D721Med (cell line): Measurements from ENCODE around the gene CAPN8.
A peak's percentile ranks its signal among the peaks of the same experiment; 100 is the strongest.

Experiments
- DNase-seq: peaks from one replicate; pipeline ENCODE4 v3.0.0; 2011; ENCODE audit warnings: low spot score; ENCODE audit not compliant: insufficient read length
- FAIRE-seq: peaks from 2 replicates; lab custom pipeline; 2011; peaks lifted over from hg19 to GRCh38; lab: Jason Lieb, UNC
- TF ChIP-seq, protein P1 (sequence below): IDR thresholded peaks from 2 replicates; pipeline ENCODE4 v1.5.1; 2012; ENCODE audit warnings: mild to moderate bottlenecking, control low read depth; ENCODE audit not compliant: insufficient read depth; ENCODE audit errors: missing control alignments

The CAPN8 gene

DNA sequence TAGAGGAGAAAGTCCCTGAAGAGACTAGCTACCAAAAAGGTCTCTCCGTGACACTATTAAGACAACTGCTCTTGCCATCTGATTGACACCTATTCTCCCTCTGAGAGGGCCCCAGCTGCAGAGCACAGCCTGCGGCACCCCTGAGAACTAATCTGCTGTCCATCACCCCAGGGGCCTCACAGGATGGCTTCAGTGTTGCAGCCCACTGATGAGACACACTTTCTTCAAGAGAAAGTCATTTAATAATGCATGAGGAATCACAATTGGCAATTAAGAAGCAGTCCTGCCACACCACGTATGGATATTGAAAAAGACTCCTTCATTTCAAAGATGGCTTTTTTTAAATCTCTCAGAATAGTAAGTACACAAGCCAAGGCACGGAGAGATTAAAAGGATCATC, 48.9 kb downstream of the CAPN8 start:
- no peak for DNase-seq
- TF ChIP-seq, protein P1, sequence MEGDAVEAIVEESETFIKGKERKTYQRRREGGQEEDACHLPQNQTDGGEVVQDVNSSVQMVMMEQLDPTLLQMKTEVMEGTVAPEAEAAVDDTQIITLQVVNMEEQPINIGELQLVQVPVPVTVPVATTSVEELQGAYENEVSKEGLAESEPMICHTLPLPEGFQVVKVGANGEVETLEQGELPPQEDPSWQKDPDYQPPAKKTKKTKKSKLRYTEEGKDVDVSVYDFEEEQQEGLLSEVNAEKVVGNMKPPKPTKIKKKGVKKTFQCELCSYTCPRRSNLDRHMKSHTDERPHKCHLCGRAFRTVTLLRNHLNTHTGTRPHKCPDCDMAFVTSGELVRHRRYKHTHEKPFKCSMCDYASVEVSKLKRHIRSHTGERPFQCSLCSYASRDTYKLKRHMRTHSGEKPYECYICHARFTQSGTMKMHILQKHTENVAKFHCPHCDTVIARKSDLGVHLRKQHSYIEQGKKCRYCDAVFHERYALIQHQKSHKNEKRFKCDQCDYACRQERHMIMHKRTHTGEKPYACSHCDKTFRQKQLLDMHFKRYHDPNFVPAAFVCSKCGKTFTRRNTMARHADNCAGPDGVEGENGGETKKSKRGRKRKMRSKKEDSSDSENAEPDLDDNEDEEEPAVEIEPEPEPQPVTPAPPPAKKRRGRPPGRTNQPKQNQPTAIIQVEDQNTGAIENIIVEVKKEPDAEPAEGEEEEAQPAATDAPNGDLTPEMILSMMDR, result no peak
- no peak for FAIRE-seq

DNA sequence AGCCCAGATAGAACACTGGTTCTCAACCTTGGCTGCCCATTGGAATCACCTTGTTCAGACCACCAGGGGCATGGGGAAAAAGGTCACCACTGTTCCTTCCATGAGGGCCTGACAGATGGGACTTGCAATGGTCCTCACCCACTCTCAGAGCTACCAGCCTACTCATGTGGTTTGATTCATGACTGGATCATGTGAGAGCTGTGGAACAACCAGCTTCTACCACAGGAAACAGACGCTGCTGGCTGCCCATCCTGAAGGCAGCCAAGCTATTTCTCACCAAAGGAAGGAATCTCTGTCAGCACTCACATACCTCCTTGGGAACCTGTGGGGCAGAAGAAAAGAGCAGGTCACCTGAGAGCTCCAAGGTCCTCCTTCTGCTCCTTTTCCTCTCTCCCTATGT, 53.6 kb downstream of the CAPN8 start:
- FAIRE-seq, result no peak
- TF ChIP-seq, protein P1, result no peak

DNA sequence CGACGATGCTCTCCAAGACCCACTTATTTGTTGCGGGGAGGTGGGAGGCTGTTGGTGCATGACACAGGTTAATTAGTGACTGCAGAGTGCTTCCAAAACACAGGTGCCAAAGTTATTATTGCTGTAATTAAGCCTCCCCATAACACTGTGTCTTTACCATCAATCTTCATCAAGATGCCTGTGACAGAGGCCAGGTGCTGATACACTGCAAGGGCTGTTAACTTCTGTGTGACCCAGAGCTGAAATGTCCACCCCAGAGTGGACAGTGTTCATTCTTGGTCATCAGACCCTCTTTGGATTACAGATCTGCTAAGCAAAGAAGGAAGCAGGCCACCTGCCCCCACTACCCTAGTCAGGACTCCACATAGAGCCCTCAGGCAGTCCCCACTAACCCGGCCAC, 55.5 kb downstream of the CAPN8 start:
- TF ChIP-seq, protein P1, result no peak
- FAIRE-seq (no peak), DNase-seq (no peak)

More for the DNA sequence above, 53.6 kb downstream of the CAPN8 start:
- DNase-seq, result no peak

DNA sequence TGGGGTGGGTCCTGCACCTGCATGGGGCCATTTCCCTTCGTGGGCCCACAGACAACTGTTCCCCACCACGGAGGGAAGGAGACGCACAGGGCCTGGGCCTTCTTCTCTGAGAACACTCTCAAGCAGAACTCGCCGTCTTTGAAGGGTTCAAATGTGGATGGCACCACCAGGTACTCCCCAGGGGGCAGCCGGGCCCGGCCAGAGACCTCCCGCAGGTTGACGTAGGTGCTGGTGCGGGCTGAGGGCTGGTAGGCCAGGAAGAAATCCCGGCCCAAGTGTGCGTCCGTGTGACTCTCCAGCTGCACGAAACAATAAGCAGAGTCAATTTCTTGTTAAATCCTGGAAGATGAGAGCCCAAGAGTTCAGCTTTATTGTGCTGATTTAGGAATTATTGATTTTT, 56.4 kb downstream of the CAPN8 start:
- FAIRE-seq (no peak), DNase-seq (no peak)
- TF ChIP-seq, protein P1, result no peak

DNA sequence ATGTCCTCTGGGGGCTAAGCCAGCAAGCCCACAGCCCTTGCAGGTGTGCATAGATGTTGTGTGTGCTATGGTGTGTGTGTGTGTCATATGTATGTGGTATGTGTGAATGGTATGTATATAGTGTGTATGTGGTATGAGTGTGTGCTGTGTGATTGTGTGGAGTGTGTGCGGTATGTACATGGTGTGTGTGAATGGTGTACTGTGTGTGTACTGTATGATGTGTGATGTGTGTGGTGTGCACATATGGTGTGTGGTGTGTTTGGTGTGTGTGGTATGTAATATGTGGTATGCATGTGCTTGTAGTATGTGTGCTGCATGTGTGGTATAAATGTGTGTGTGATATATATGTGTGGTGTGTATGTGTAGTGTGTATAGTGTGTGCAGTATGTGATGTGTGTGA, 107.0 kb downstream of the CAPN8 start:
- DNase-seq, result no peak
- TF ChIP-seq, protein P1, result no peak
- FAIRE-seq, result no peak

DNA sequence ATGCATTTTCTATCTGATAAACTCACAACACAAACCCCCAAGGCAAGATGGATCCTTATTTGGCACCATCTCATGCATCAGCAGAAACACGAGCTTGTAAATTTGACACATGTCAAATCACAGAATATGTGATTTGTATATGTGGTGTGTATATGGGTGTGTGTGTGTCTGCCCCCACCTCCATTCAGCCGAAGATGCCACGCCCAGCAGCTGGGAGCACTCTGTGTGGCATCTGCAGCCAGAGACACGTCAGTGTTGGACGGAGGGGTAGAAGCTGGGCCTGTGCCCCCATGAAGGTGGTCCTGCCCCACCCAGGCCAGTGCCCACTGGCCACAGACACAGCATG, 108.4 kb downstream of the CAPN8 start:
- DNase-seq, result no peak
- TF ChIP-seq, protein P1, result no peak
- FAIRE-seq, result no peak

DNA sequence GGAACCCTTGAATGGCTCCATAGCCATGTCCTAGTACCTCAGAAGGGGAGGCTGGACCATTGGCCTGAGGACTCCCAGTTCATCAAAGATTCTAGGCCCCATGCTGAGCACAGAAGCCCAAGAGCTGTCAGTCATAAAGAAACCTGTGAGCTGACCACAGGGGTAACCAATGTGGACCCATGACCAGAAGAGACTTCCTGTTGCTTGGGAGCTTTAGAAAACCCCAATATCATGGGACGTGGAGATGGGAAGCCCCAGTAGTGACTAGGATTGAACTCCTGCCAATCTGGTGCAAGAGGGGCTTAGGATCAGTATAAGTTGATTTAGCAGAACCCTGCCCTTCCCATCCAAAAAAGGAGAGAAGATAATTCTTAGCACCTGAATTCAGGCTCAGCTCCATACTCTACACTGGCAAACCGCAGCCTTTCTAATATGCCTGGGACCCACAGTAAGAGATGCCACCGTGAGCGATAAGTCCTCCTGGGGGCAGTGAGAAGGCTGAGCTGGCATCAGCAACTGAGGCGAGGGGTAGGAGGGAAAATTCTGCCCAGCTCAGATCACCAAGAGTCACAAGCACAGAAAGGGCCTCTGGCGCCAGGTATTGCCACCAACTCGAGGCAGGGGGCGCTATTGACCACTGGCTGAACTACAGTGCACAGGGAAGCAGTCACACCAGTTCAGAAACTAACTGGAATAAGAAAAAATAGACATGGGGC, 108.9 kb downstream of the CAPN8 start:
- no peak for FAIRE-seq
- TF ChIP-seq, protein P1, result peak; percentile 87
- DNase-seq, result no peak
